Measurements from ENCODE around the gene SIGLEC12.

The SIGLEC12 gene

GRCh38 chr19:51521357-51521756 lies 19.8 kb upstream of the SIGLEC12 start:
- H3K4me3 ChIP-seq (ENCODE audit: low read length), result no peak overlapping the region
- H3K36me3 ChIP-seq (ENCODE audit: control insufficient read depth, insufficient read depth, low read length), result no peaks in the 10 kb centered on the region
- H3K27ac ChIP-seq (ENCODE audit: low read length), result no peak overlapping the region
- H3K27me3 ChIP-seq (ENCODE audit: control insufficient read depth, insufficient read depth, low read length), result no peaks in the 10 kb centered on the region
- H3K4me1 ChIP-seq (ENCODE audit: control insufficient read depth, insufficient read depth, low read length), result no peaks in the 10 kb centered on the region
- no peak for DNase-seq (ENCODE audit: low read depth, low spot score)
- no peaks in the 10 kb centered on the region for H3K9me3 ChIP-seq (ENCODE audit: control insufficient read depth, insufficient read depth, low read length)
- WGBS (ENCODE audit: insufficient coverage, insufficient read length), result no CpG with 5 or more reads among the region's 2 CpGs

- H3K27ac ChIP-seq (ENCODE audit: low read length), result no peak overlapping the region
- no CpG with 5 or more reads among the region's 2 CpGs for WGBS (ENCODE audit: insufficient coverage, insufficient read length)
- no peak overlapping the region for H3K4me3 ChIP-seq (ENCODE audit: low read length)
- H3K4me1 ChIP-seq (ENCODE audit: control insufficient read depth, insufficient read depth, low read length), result no peaks in the 10 kb centered on the region
- H3K36me3 ChIP-seq (ENCODE audit: control insufficient read depth, insufficient read depth, low read length), result no peaks in the 10 kb centered on the region
- no peaks in the 10 kb centered on the region for H3K27me3 ChIP-seq (ENCODE audit: control insufficient read depth, insufficient read depth, low read length)
- no peak for DNase-seq (ENCODE audit: low read depth, low spot score)
- H3K9me3 ChIP-seq (ENCODE audit: control insufficient read depth, insufficient read depth, low read length), result no peaks in the 10 kb centered on the region
Measured at GRCh38 chr19:51520728-51521127, 19.1 kb upstream of the SIGLEC12 start.

- DNase-seq (ENCODE audit: low read depth, low spot score), result peak; percentile 39
- WGBS (ENCODE audit: insufficient coverage, insufficient read length), result no CpG with 5 or more reads among the region's 3 CpGs
- no peak overlapping the region for H3K27ac ChIP-seq (ENCODE audit: low read length)
Measured at GRCh38 chr19:51514866-51515481, 13.4 kb upstream of the SIGLEC12 start.

GRCh38 chr19:51513968-51514367 lies 12.4 kb upstream of the SIGLEC12 start:
- Histone ChIP-seq H3K27ac (ENCODE audit: low read length) (no peak overlapping the region), H3K4me3 (ENCODE audit: low read length) (no peak overlapping the region), H3K9me3 (ENCODE audit: control insufficient read depth, insufficient read depth, low read length) (no peaks in the 10 kb centered on the region), H3K4me1 (ENCODE audit: control insufficient read depth, insufficient read depth, low read length) (no peaks in the 10 kb centered on the region), H3K27me3 (ENCODE audit: control insufficient read depth, insufficient read depth, low read length) (no peaks in the 10 kb centered on the region), H3K36me3 (ENCODE audit: control insufficient read depth, insufficient read depth, low read length) (no peaks in the 10 kb centered on the region)
- no CpG with 5 or more reads among the region's 2 CpGs for WGBS (ENCODE audit: insufficient coverage, insufficient read length)
- no peak for DNase-seq (ENCODE audit: low read depth, low spot score)

More at GRCh38 chr19:51514866-51515481, 13.4 kb upstream of the SIGLEC12 start:
- no peaks in the 10 kb centered on the region for H3K4me1 ChIP-seq (ENCODE audit: control insufficient read depth, insufficient read depth, low read length)
- no peaks in the 10 kb centered on the region for H3K9me3 ChIP-seq (ENCODE audit: control insufficient read depth, insufficient read depth, low read length)
- H3K4me3 ChIP-seq (ENCODE audit: low read length), result no peak overlapping the region
- H3K36me3 ChIP-seq (ENCODE audit: control insufficient read depth, insufficient read depth, low read length), result no peaks in the 10 kb centered on the region
- H3K27me3 ChIP-seq (ENCODE audit: control insufficient read depth, insufficient read depth, low read length), result no peaks in the 10 kb centered on the region

- Histone ChIP-seq H3K27ac (ENCODE audit: low read length) (no peak overlapping the region), H3K4me3 (ENCODE audit: low read length) (no peak overlapping the region), H3K4me1 (ENCODE audit: control insufficient read depth, insufficient read depth, low read length) (no peaks in the 10 kb centered on the region), H3K9me3 (ENCODE audit: control insufficient read depth, insufficient read depth, low read length) (no peaks in the 10 kb centered on the region), H3K36me3 (ENCODE audit: control insufficient read depth, insufficient read depth, low read length) (no peaks in the 10 kb centered on the region), H3K27me3 (ENCODE audit: control insufficient read depth, insufficient read depth, low read length) (no peaks in the 10 kb centered on the region)
- peak; percentile 37 for DNase-seq (ENCODE audit: low read depth, low spot score)
- WGBS (ENCODE audit: insufficient coverage, insufficient read length), result no CpG with 5 or more reads among the region's 6 CpGs
Measured at GRCh38 chr19:51511353-51511752, 9.8 kb upstream of the SIGLEC12 start.

GRCh38 chr19:51509823-51510660 lies 8.4 kb upstream of the SIGLEC12 start:
- Histone ChIP-seq H3K27ac (ENCODE audit: low read length) (no peak overlapping the region), H3K4me3 (ENCODE audit: low read length) (no peak overlapping the region), H3K4me1 (ENCODE audit: control insufficient read depth, insufficient read depth, low read length) (no peaks in the 10 kb centered on the region), H3K27me3 (ENCODE audit: control insufficient read depth, insufficient read depth, low read length) (no peaks in the 10 kb centered on the region), H3K36me3 (ENCODE audit: control insufficient read depth, insufficient read depth, low read length) (no peaks in the 10 kb centered on the region), H3K9me3 (ENCODE audit: control insufficient read depth, insufficient read depth, low read length) (no peaks in the 10 kb centered on the region)
- DNase-seq (ENCODE audit: low read depth, low spot score), result no peak
- WGBS (ENCODE audit: insufficient coverage, insufficient read length), result no CpG with 5 or more reads among the region's 7 CpGs

- H3K27me3 ChIP-seq (ENCODE audit: control insufficient read depth, insufficient read depth, low read length), result no peaks in the 10 kb centered on the region
- DNase-seq (ENCODE audit: low read depth, low spot score), result no peak
- no peak overlapping the region for H3K4me3 ChIP-seq (ENCODE audit: low read length)
- H3K9me3 ChIP-seq (ENCODE audit: control insufficient read depth, insufficient read depth, low read length), result no peaks in the 10 kb centered on the region
- WGBS (ENCODE audit: insufficient coverage, insufficient read length), result no CpG with 5 or more reads among the region's 3 CpGs
- no peak overlapping the region for H3K27ac ChIP-seq (ENCODE audit: low read length)
- no peaks in the 10 kb centered on the region for H3K4me1 ChIP-seq (ENCODE audit: control insufficient read depth, insufficient read depth, low read length)
- no peaks in the 10 kb centered on the region for H3K36me3 ChIP-seq (ENCODE audit: control insufficient read depth, insufficient read depth, low read length)
Measured at GRCh38 chr19:51508059-51508733, 6.6 kb upstream of the SIGLEC12 start.

- WGBS (ENCODE audit: insufficient coverage, insufficient read length), result no CpG with 5 or more reads among the region's 6 CpGs
- no peak overlapping the region for H3K27ac ChIP-seq (ENCODE audit: low read length)
- no peaks in the 10 kb centered on the region for H3K9me3 ChIP-seq (ENCODE audit: control insufficient read depth, insufficient read depth, low read length)
- H3K27me3 ChIP-seq (ENCODE audit: control insufficient read depth, insufficient read depth, low read length), result no peaks in the 10 kb centered on the region
- no peaks in the 10 kb centered on the region for H3K36me3 ChIP-seq (ENCODE audit: control insufficient read depth, insufficient read depth, low read length)
- no peak overlapping the region for H3K4me3 ChIP-seq (ENCODE audit: low read length)
- H3K4me1 ChIP-seq (ENCODE audit: control insufficient read depth, insufficient read depth, low read length), result no peaks in the 10 kb centered on the region
- no peak for DNase-seq (ENCODE audit: low read depth, low spot score)
Measured at GRCh38 chr19:51507640-51508058, 6.0 kb upstream of the SIGLEC12 start.

- Histone ChIP-seq H3K27ac (ENCODE audit: low read length) (no peak overlapping the region), H3K36me3 (ENCODE audit: control insufficient read depth, insufficient read depth, low read length) (no peaks in the 10 kb centered on the region), H3K4me3 (ENCODE audit: low read length) (no peak overlapping the region), H3K4me1 (ENCODE audit: control insufficient read depth, insufficient read depth, low read length) (no peaks in the 10 kb centered on the region), H3K9me3 (ENCODE audit: control insufficient read depth, insufficient read depth, low read length) (no peaks in the 10 kb centered on the region), H3K27me3 (ENCODE audit: control insufficient read depth, insufficient read depth, low read length) (no peaks in the 10 kb centered on the region)
- DNase-seq (ENCODE audit: low read depth, low spot score), result no peak
- no CpG with 5 or more reads among the region's 3 CpGs for WGBS (ENCODE audit: insufficient coverage, insufficient read length)
Measured at GRCh38 chr19:51507192-51507591, 5.6 kb upstream of the SIGLEC12 start.

- Histone ChIP-seq H3K9me3 (ENCODE audit: control insufficient read depth, insufficient read depth, low read length) (no peaks in the 10 kb centered on the region), H3K4me1 (ENCODE audit: control insufficient read depth, insufficient read depth, low read length) (no peaks in the 10 kb centered on the region; the same call in 1 of the 2 replicates), H3K4me3 (ENCODE audit: low read length) (no peak overlapping the region), H3K36me3 (ENCODE audit: control insufficient read depth, insufficient read depth, low read length) (no peaks in the 10 kb centered on the region), H3K27me3 (ENCODE audit: control insufficient read depth, insufficient read depth, low read length) (no peaks in the 10 kb centered on the region), H3K27ac (ENCODE audit: low read length) (no peak overlapping the region)
- WGBS (ENCODE audit: insufficient coverage, insufficient read length), result no CpG with 5 or more reads among the region's 3 CpGs
- DNase-seq (ENCODE audit: low read depth, low spot score), result no peak
Measured at GRCh38 chr19:51505904-51506303, 4.3 kb upstream of the SIGLEC12 start.

All from iPS DF 6.9 (cell line).